HepG2 (cell line): ENCODE results near the gene ASAP2.

ENCODE experiments used
- MZF1 ChIP-seq: sonication (generic); formaldehyde crosslinking; IDR thresholded peaks from 2 replicates; pipeline ENCODE4 v1.8.1; 2023; ENCODE audit warnings: mild to moderate bottlenecking, missing genetic modification reagents, borderline replicate concordance
- YEATS2 ChIP-seq: sonication (generic); formaldehyde crosslinking; IDR thresholded peaks from 2 replicates; pipeline ENCODE4 v1.4.0; 2020; ENCODE audit warnings: missing genetic modification reagents, borderline replicate concordance

DNA sequence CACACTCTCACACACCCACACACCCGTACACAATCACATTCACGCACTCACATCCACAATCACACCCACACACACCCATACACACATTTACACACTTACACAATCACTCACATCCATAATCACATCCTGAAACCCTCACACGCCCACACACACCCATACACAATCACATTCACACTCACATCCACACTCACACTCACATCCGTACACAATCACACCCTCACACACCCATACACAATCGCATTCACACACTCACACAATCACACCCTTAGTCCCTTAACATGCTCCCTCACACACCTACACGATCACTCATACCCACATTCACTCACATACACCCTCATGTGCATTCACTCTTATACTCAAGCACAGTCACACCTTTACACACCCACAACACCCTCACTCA is 110.9 kb downstream of the ASAP2 start:
- TF ChIP-seq YEATS2 (CRISPR knock-in tag) (no peak), MZF1 (CRISPR knock-in tag) (no peak)
